BJ (cell line): Measurements from ENCODE around the gene BRICD5. TPM values are rescaled to one million over a fixed set of nuclear protein-coding genes. Genes with fewer than 3 reads are reported as not detected.

Experiments used
- CTCF ChIA-PET: fragments of 350-600 bp; formaldehyde crosslinking; extraction: SDS; loops from one replicate; lab custom pipeline; 2021; ENCODE audit warnings: antibody characterized with exemption, inconsistent platforms; lab: Yijun Ruan, JAX
- POLR2A ChIA-PET: fragments of 300-600 bp; sonication (Branson Sonifier 250); formaldehyde crosslinking; extraction: SDS; loops from one replicate; lab custom pipeline; 2021; ENCODE audit warnings: antibody characterized with exemption; lab: Charles Lee
- DNase-seq: peaks from one replicate; pipeline ENCODE4 v3.0.0-alpha.2; 2011; ENCODE audit warnings: low read depth
- H3K27me3 ChIP-seq: 2 replicates; pipeline ENCODE4 v1.6.0; 2011; ENCODE audit warnings: low read length; ENCODE audit not compliant: control insufficient read depth, insufficient read depth
- H3K36me3 ChIP-seq: 2 replicates; pipeline ENCODE4 v1.5.1; 2011; ENCODE audit warnings: low read length; ENCODE audit not compliant: control insufficient read depth, insufficient read depth
- H3K4me3 ChIP-seq: 2 replicates; pipeline ENCODE4 v1.5.1; 2011; ENCODE audit warnings: low read depth, mild to moderate bottlenecking, control low read depth, low read length
- CTCF ChIP-seq: IDR thresholded peaks from 2 replicates; pipeline ENCODE4 v1.5.1; 2011; ENCODE audit warnings: low read depth, mild to moderate bottlenecking, control low read depth, inconsistent platforms, low read length, moderate library complexity; ENCODE audit not compliant: insufficient read depth
- polyA plus RNA-seq: library from polyadenylated mRNA; depleted of rRNA; stranded (reverse); fragments of >200 nt; gene quantifications from 2 replicates; pipeline ENCODE4 v1.2.3, GENCODE V29; 2011

The BRICD5 gene
- polyA plus RNA-seq, 1 experiment, result 1.5 TPM

GRCh38 chr16:2194166-2194834 lies 16.4 kb downstream of the BRICD5 start:
- TF ChIP-seq CTCF, result no peak
- POLR2A ChIA-PET, result interaction anchor here (0.5 kb wide), 1 partner anchor 15 kb away, joined by 3 read pairs; no protein-coding TSS in a partner anchor
- Histone ChIP-seq H3K36me3 (no peaks in the 10 kb centered on the region), H3K4me3 (no peak overlapping the region), H3K27me3 (peaks cover 28% of the 10 kb centered on the region)
- no peak for DNase-seq
- CTCF ChIA-PET, result interaction anchor here (0.6 to 1.7 kb wide), 4 partner anchors 13 to 1540 kb away, joined by 3 to 5 read pairs (median 3); partner anchors contain the start of gene TRAF7

GRCh38 chr16:2191446-2191706 lies 19.3 kb downstream of the BRICD5 start:
- ChIA-PET POLR2A (no interaction called here), CTCF (no interaction called here)
- DNase-seq, result no peak
- H3K36me3 ChIP-seq, result no peaks in the 10 kb centered on the region
- TF ChIP-seq CTCF, result no peak
- peaks cover 16% of the 10 kb centered on the region for H3K27me3 ChIP-seq
- H3K4me3 ChIP-seq, result no peak overlapping the region

GRCh38 chr16:2190659-2191445 lies 19.8 kb downstream of the BRICD5 start:
- POLR2A ChIA-PET, result no interaction called here
- CTCF ChIA-PET, result interaction anchor here (0.5 kb wide), 1 partner anchor 660 kb away, joined by 3 read pairs; no protein-coding TSS in a partner anchor
- Histone ChIP-seq H3K4me3 (no peak overlapping the region), H3K36me3 (no peaks in the 10 kb centered on the region), H3K27me3 (peaks cover 16% of the 10 kb centered on the region)
- no peak for TF ChIP-seq CTCF
- no peak for DNase-seq

- Histone ChIP-seq H3K4me3 (no peak overlapping the region), H3K36me3 (no peaks in the 10 kb centered on the region), H3K27me3 (peaks cover 11% of the 10 kb centered on the region)
- no peak for DNase-seq
- TF ChIP-seq CTCF, result no peak
- ChIA-PET CTCF (interaction anchor here (0.5 kb wide), 1 partner anchor 661 kb away, joined by 3 read pairs; no protein-coding TSS in a partner anchor), POLR2A (no interaction called here)
These were observed 20.5 kb downstream of the BRICD5 start for GRCh38 chr16:2190002-2190658.
